Epithelial cell of proximal tubule (primary cell): ENCODE measurements around the gene PRPF19. TPM values are rescaled to one million over a fixed set of nuclear protein-coding genes. Genes with fewer than 3 reads are reported as not detected.

Experiments
- DNase-seq: peaks from one replicate; pipeline ENCODE4 v3.0.0-alpha.2; 2011; ENCODE audit warnings: low read depth
- H3K4me3 ChIP-seq: 2 replicates; pipeline ENCODE4 v1.5.1; 2011; ENCODE audit warnings: low read depth, mild to moderate bottlenecking, low read length
- total RNA-seq: library from RNA; depleted of rRNA; stranded (reverse); fragments of >200 nt; gene quantifications from 2 replicates; pipeline ENCODE4 v1.2.3, GENCODE V29; 2015
- TF ChIP-seq, protein P1 (sequence below): conservative IDR thresholded peaks from 2 replicates; pipeline ENCODE4 v1.5.1; 2012; ENCODE audit warnings: low read depth, mild to moderate bottlenecking, low read length

Gene PRPF19
- total RNA-seq, 1 donor from 2014 or later, result 73.2 TPM

DNA sequence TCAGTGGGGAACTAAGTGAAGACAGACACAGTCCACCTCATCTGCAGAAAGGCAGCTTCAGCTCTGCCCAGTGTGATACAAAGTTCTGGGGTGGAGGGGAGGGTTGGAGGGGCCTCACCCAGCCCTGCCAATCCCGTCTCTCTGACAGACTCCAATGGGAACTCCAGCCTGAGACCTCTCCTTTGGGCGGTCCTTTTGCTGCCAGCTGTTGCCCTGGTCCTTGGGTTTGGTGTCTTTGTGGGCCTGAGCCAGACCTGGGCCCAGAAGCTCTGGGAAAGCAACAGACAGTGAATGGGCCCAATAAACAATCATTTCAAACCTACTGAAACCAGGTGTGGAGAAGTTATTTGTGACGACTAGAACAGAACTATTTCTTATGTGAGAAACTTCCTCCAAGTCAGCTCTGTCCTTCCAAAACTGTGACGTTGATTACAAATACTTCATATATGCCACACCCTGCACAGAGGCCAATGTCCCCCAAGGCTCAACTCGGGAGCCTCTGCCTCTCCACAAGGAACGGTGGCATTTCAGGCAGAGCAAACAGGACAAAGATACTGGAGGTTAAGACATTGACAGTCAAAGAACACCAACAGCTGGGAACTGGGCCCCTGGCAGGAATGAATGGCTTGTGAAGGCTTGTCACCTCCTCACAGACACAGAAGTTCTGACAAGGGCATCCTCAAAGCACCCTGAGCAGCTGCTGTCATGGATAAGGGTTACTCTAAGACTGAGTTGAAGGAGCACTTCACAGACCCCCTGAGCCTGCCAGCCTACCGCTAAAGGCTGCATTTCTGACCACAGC, 30.8 kb downstream of the PRPF19 start:
- no peak for DNase-seq
- TF ChIP-seq, protein P1, sequence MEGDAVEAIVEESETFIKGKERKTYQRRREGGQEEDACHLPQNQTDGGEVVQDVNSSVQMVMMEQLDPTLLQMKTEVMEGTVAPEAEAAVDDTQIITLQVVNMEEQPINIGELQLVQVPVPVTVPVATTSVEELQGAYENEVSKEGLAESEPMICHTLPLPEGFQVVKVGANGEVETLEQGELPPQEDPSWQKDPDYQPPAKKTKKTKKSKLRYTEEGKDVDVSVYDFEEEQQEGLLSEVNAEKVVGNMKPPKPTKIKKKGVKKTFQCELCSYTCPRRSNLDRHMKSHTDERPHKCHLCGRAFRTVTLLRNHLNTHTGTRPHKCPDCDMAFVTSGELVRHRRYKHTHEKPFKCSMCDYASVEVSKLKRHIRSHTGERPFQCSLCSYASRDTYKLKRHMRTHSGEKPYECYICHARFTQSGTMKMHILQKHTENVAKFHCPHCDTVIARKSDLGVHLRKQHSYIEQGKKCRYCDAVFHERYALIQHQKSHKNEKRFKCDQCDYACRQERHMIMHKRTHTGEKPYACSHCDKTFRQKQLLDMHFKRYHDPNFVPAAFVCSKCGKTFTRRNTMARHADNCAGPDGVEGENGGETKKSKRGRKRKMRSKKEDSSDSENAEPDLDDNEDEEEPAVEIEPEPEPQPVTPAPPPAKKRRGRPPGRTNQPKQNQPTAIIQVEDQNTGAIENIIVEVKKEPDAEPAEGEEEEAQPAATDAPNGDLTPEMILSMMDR, result no peak
- no peak overlapping the region for H3K4me3 ChIP-seq

DNA sequence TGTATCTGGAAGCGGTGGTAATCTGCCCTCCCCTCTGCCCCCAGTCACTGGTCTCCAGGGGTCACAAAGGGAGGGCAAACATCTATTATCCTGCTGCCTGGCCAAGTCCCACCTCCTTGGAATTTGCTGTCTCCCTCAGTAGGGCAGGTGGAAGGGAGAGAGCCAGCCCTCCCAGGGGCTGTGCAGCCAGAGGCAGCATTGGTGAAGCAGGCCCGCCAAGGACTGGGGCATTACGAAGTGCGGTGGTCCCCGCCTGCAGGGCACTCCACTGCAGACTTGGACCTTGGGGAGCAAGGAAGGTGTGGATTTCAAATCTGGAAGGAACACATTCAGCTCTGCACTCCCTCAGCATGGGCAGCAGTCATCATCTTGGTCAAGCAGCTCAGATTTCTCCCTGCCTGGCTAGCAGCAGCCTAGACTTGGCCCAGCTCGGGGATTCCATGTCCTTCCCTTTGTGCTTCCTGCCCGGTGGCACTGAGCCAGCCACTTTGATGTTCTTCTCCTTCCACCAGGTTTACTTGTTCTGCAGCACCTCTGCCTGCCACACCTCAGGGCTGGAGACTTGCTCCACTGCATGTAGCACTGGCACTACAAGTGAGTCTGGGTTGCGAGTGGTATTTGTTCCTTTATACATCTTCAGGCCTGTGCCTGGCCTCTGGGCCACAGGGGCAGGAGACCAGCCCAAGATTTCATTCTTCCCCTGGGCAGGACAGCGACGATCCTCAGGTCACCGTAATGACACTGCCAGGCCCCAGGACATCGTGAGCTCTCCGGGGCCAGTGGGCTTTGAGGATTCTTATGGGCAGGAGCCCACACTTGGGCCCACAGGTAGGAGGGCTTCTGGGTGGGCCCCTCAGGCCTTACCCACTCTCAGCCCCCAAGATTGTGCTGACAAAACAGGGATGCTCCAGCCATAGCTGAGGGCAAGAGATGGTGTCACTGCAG, 31.7 kb downstream of the PRPF19 start:
- TF ChIP-seq, protein P1, result no peak
- H3K4me3 ChIP-seq, result no peak overlapping the region
- no peak for DNase-seq

DNA sequence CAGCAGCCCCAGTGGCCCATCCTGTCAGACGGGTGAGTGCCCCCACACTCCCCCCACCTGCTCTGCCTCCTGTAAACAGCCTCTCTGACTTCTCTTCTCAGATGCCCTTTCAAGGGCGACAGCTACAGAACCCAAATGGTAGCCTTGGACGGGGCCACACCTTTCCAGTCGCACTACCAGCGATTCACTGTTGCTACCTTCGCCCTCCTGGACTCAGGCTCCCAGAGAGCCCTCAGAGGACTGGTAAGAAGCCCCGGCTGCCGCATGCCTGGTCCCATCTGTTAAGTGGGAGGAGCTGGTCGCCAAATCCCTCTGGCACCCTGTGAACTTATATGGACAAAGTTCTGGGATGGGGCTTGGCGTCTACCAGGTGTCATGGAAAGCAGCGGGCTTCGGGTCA, 32.9 kb downstream of the PRPF19 start:
- no peak for DNase-seq
- TF ChIP-seq, protein P1, result no peak
- H3K4me3 ChIP-seq, result no peak overlapping the region

DNA sequence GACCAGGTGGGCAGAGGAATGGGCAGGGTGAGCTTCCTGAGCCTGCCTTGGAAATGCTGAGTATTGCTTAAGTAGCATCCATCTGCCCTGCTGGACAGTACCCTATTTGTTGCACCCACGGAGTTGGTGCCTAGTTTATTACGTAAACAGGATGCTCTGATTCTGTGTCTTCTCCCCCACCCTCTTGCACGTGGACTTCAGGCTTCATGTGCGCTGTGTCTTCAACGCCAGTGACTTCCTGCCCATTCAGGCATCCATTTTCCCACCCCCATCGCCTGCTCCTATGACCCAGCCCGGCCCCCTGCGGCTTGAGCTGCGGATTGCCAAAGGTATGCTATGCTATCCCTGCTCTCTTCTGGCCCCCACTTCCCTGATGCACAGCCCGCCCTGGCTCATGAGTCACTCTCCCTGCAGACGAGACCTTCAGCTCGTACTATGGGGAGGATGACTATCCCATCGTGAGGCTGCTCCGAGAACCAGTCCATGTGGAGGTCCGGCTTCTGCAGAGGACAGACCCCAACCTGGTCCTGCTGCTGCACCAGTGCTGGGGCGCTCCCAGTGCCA, 33.3 kb downstream of the PRPF19 start:
- TF ChIP-seq, protein P1, result no peak
- DNase-seq, result peak; percentile 27
- no peak overlapping the region for H3K4me3 ChIP-seq

DNA sequence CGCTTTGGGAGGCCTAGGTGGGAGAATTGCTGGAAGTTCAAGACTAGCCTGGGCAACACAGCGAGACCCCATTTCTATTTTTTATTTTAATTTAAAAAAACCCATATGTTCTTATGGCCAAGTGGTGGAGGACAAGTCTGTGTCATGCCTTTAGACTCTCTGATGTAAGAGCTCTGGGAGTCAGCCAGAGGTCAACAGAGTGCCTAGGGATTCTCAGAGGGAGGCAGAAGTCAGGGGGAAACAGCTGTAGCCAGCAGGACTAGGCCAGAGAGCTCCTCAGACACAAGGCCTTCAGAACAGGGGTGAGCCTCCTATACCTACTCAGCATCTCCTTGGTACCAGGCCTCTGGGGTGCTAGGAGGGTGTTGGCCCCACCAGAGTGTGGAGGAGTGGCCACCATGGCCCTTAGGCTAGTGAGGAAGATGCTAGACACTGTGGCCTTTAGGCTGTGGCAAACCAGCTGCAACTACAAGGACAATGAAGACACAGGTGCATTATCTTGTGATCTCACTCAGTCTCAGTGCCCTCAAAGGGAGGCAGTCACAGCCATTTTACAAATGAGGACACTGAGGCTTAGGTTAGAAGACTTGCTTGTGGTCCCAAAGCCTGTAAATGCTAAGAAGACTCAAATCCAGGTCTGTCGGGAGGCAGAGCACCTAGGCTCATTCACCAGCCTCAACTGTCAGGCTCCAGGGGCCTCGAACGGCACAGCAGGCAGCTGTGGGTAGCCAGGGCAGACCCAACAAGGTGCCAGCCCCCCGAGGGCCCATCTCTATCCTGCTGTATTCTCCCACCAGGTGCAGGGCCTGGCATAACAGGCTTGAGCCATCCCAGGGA, 34.0 kb downstream of the PRPF19 start:
- DNase-seq, result no peak
- no peak overlapping the region for H3K4me3 ChIP-seq
- TF ChIP-seq, protein P1, result no peak

DNA sequence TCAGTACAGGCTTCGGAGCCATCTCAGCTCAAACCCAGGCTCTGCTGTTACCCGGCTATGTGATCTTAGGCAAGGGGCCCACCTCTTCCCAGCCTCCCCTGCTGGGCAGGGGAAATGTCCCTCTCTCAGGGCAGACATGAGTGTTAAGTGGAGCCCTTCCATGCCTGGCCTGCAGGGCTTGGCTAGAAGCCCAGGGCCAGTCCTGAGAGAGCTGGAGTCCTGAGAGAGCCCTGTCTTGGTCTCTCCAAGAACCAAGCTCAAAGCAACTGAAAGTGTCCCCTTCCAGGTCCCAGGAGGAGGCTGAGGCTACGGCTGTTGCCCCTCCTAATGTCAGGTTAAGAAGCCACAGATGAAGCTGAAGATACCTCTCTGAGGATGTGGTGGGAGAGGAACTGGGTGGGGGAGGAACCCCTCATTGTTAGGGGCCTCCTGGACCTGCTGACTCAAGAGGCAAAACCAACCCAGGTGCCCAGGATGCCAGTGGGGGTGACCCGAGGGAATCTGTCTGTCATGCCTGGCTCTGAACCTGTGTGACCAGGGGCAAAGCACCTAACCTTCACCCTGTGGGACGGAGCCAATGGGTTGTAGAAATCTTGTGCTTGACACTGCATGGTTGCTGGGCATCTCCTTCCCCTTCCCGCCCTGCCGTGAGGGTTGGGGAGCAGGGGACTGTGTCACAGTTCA, 34.9 kb downstream of the PRPF19 start:
- no peak overlapping the region for H3K4me3 ChIP-seq
- TF ChIP-seq, protein P1, result peak; percentile 11
- no peak for DNase-seq
